Rectal smooth muscle tissue (tissue), 1 donor: ENCODE measurements around the gene PPDPF.
A peak's percentile ranks its signal among the peaks of the same experiment; 100 is the strongest.
"Not testable (repeated sequence)": the region's sequence is repeated elsewhere in the genome, so short reads cannot be mapped to it uniquely, and the experiment has no call there.

Experiments
- H3K27ac ChIP-seq: one replicate; pipeline ENCODE4 v1.7.0; 2013; ENCODE audit warnings: low read depth, low read length, inconsistent platforms
- H3K27me3 ChIP-seq: one replicate; pipeline ENCODE4 v1.7.0; 2013; ENCODE audit warnings: low read length; ENCODE audit not compliant: control insufficient read depth, insufficient read depth
- H3K36me3 ChIP-seq: one replicate; pipeline ENCODE4 v1.7.0; 2013; ENCODE audit warnings: low read length; ENCODE audit not compliant: control insufficient read depth, insufficient read depth
- H3K4me1 ChIP-seq: one replicate; pipeline ENCODE4 v1.7.0; 2013; ENCODE audit warnings: low read length; ENCODE audit not compliant: control insufficient read depth, insufficient read depth
- H3K4me3 ChIP-seq: one replicate; pipeline ENCODE4 v1.7.0; 2013; ENCODE audit warnings: low read length
- H3K9ac ChIP-seq: one replicate; pipeline ENCODE4 v1.7.0; 2013; ENCODE audit warnings: low read length

PPDPF gene

GRCh38 chr20:63507083-63507743, 13.4 kb upstream of the PPDPF start:
- H3K27me3 ChIP-seq = peaks cover 5% of the 10 kb centered on the region
- H3K4me3 ChIP-seq = no peak overlapping the region
- H3K36me3 ChIP-seq = no peaks in the 10 kb centered on the region
- no peak overlapping the region for H3K27ac ChIP-seq
- no peaks in the 10 kb centered on the region for H3K4me1 ChIP-seq
- no peak overlapping the region for H3K9ac ChIP-seq

DNA sequence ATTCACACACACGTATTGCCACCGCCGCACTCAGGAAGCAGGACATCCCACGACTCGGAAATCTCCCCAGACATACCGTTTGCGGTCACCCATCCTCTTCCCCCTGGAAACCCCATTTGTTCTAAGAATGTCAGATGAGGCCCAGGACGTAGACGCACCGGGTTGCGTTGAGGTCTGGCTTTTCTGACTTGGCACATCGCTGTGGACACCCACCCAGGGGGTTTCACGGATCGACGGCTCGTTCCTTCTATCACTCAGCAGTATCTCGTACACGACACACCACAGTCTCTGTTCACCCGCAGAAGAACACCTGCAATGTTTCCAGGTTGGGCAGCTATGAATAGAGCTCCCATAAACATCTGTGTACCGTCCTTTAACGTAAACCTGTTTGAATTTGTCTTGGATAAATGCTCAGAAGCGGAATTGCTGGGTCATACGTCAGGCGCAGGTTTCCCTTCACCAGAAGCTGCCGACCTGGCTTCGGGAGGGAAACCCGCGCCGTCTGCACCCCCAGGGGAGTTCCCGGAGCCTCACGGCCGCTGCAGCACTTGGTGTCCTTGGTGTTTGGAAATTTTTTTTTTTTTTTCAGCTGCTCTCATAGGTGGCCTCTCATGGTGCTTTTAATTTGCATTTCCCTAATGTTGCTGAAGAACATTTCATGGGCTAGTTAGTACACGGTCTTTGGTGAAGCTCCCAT, 12.3 kb upstream of the PPDPF start:
- H3K36me3 ChIP-seq = no peaks in the 10 kb centered on the region
- H3K27ac ChIP-seq = no peak overlapping the region
- no peak overlapping the region for H3K4me3 ChIP-seq
- H3K4me1 ChIP-seq = no peaks in the 10 kb centered on the region
- H3K9ac ChIP-seq = no peak overlapping the region
- H3K27me3 ChIP-seq = no peaks in the 10 kb centered on the region

DNA sequence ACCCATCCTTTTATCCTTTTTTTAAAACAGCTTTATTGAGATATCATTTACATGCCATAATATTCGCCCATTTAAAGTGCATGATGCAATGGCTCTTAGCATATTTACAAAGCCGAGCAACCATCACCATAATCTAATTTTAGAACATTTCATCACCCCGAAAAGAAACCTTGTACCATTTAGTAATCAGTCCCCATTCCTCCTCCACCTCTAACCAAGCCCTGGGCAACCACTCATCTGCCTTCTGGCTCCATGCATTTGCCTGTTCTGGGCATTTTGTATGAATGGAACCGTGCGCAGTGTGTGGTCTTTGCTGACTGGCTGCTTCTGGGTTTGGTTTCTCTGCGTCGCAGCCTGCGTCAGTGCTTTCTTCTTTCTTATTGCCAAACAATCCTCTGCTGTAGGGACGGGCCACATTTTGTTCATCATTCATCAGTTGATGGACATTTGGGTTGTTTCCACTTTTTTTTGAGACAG, 11.4 kb upstream of the PPDPF start:
- Histone ChIP-seq H3K27me3 (no peaks in the 10 kb centered on the region), H3K4me3 (no peak overlapping the region), H3K27ac (no peak overlapping the region), H3K4me1 (no peaks in the 10 kb centered on the region), H3K9ac (no peak overlapping the region), H3K36me3 (no peaks in the 10 kb centered on the region)

GRCh38 chr20:63513207-63513606, 7.4 kb upstream of the PPDPF start:
- no peaks in the 10 kb centered on the region for H3K27me3 ChIP-seq
- H3K27ac ChIP-seq = no peak overlapping the region
- no peaks in the 10 kb centered on the region for H3K4me1 ChIP-seq
- no peaks in the 10 kb centered on the region for H3K36me3 ChIP-seq
- H3K4me3 ChIP-seq = no peak overlapping the region
- H3K9ac ChIP-seq = no peak overlapping the region

DNA sequence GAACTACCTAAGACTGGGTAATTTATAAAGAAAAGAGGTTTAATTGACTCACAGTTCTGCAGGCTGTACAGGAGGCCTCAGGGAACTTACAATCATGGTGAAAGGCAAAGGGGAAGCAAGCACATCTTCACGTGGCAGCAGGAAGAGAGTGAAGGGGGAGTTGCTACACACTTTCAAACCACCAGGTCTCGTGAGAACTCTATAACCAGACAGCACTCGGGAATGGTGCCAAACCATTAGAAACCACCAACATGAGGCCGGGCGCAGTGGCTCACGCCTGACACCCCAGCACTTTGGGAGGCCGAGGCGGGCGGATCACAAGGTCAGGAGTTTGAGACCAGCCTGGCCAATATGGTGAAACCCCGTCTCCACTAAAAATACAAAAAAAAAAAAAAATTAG, 6.0 kb upstream of the PPDPF start:
- not testable (repeated sequence) for H3K27me3 ChIP-seq

GRCh38 chr20:63517376-63518309, 2.9 kb upstream of the PPDPF start:
- no peaks in the 10 kb centered on the region for H3K27me3 ChIP-seq

More for the DNA sequence above, 6.0 kb upstream of the PPDPF start:
- H3K9ac ChIP-seq, H3K27ac ChIP-seq, H3K4me3 ChIP-seq, H3K4me1 ChIP-seq, H3K36me3 ChIP-seq: not testable (repeated sequence)

GRCh38 chr20:63518351-63518861, 2.2 kb upstream of the PPDPF start:
- Histone ChIP-seq H3K27ac (no peak overlapping the region), H3K9ac (no peak overlapping the region), H3K4me3 (no peak overlapping the region), H3K36me3 (peaks cover 5% of the 10 kb centered on the region), H3K4me1 (peaks cover 8% of the 10 kb centered on the region), H3K27me3 (no peaks in the 10 kb centered on the region)

More at GRCh38 chr20:63517376-63518309, 2.9 kb upstream of the PPDPF start:
- no peak overlapping the region for H3K4me3 ChIP-seq
- no peak overlapping the region for H3K9ac ChIP-seq
- H3K4me1 ChIP-seq = peaks cover 8% of the 10 kb centered on the region
- H3K36me3 ChIP-seq = no peaks in the 10 kb centered on the region
- no peak overlapping the region for H3K27ac ChIP-seq

DNA sequence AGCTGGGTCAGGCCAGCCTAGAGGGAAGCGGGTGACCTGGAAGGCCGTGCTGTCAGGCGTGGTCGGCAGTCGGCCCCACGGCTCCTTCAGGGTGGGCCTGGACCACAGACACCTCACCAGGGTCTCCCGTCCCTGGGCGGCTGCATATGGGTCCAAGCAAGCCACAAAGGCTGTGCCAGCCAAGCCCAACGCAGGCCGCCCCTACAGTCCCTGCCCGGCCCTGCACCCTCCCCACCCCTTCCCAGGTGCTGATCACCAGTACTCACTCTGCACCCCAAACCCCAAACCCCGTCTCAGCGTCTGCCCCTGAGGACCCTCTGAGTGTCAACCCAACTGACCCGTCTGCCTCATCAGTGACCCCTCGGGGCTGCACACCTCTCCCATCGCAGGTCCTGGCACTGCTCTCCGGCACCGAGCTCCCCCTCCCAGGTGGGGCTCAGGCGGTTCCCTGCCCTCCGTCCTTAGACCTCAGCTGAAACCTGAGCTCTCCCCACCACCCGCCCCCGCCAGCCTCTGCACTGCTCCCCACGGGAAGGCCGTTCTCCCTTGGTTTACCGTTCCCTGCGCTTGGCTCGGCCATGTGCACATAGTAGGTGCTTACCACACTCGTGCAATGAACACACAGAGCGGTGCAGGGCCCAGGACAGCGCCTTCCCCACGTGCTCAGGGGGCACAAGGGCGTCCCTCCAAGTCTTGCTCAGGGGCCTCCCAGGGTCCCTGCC, 1.5 kb upstream of the PPDPF start:
- Histone ChIP-seq H3K27me3 (no peaks in the 10 kb centered on the region), H3K36me3 (peaks cover 7% of the 10 kb centered on the region), H3K4me3 (peak overlapping the region; percentile 73), H3K9ac (no peak overlapping the region), H3K27ac (no peak overlapping the region), H3K4me1 (peaks cover 8% of the 10 kb centered on the region)

DNA sequence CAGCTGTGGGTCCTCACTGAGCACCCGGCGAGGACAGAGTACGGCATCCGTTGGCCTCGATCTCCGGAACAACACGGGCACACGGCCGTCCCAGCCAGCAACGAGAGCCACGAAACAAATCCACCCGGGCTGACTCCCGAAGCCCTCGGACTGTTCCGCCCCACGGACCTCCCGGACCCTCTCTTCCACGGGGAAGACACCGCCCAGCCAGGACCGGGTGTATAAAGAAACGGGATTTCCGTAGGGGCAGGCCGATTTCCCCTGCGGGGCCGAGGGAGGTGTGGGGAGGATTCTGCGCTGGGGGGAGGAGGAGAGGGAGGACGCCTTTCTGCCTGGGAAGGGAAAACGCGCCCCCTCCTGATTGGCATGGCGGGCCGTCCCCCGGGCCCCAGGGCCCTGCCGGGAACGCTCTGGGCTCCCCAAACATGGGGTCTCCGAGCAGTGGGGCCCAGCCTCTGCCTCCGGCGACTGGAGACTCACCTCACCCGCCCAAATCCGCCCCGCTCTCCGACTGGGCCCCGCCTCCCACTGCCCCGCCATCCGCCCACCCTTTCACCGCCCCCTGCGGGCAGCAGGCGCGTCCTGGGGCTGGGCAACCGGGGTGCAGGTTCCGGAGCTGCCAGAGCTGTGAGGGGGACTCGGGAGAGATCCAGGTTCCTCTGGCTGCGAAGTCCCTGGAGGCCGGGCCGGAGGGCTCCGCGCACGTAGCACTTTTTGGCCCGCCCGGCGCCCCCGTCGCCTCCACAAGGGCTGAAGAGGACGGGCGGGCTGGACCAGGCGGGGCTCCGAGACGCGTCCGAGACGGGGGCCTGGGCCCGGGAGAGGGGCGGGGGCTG, 679 bp upstream of the PPDPF start:
- Histone ChIP-seq H3K27me3 (no peaks in the 10 kb centered on the region), H3K4me1 (peaks cover 8% of the 10 kb centered on the region), H3K9ac (no peak overlapping the region), H3K36me3 (peaks cover 7% of the 10 kb centered on the region), H3K4me3 (peak overlapping the region; percentile 73), H3K27ac (peak overlapping the region; percentile 89)

DNA sequence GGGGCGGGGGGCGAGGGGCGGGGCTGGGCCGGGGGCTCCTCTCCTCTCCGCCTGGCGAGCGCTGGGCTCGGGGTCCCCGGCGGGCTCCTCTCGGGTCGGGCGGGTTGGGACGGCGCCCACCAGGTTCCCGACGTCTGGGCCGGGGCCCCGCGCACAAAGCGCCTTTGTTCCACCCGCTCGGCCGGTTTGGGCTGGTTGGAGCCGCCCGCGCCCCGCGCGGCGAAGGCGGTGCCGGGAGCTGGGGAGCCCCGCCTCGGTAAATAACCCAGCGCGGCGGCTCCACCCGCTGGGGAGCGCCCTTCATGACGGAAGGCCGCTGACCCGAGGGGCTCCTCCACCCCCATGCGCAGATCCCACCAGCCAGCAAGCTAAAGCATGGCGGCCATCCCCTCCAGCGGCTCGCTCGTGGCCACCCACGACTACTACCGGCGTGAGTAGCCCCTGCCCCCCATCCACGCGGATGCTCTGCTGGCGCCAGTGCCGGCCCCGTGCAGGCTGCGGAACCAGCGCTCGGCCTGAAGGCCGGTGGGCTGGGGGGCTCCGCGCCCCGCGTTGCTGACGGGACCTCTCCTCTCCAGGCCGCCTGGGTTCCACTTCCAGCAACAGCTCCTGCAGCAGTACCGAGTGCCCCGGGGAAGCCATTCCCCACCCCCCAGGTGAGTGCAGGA, 503 bp downstream of the PPDPF start:
- H3K4me3 ChIP-seq = peak overlapping the region; percentile 81

DNA sequence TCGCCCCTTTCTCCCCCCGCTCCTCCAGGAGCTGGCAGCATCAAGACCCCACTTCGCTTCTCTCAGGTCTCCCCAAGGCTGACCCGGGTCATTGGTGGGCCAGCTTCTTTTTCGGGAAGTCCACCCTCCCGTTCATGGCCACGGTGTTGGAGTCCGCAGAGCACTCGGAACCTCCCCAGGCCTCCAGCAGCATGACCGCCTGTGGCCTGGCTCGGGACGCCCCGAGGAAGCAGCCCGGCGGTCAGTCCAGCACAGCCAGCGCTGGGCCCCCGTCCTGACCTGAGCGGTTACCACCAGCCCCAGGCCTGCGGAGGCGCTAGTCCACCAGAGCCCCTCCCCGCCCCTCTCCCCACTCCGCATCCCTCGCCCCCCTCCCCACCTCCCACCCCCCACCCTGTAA, 1.0 kb downstream of the PPDPF start:
- peak overlapping the region; percentile 89 for H3K27ac ChIP-seq
- H3K4me3 ChIP-seq = peak overlapping the region; percentile 81
- peaks cover 7% of the 10 kb centered on the region for H3K36me3 ChIP-seq
- H3K9ac ChIP-seq = peak overlapping the region; percentile 91
- peaks cover 8% of the 10 kb centered on the region for H3K4me1 ChIP-seq
- no peaks in the 10 kb centered on the region for H3K27me3 ChIP-seq

More for the DNA sequence above, 503 bp downstream of the PPDPF start:
- peak overlapping the region; percentile 89 for H3K27ac ChIP-seq
- no peaks in the 10 kb centered on the region for H3K27me3 ChIP-seq
- peaks cover 7% of the 10 kb centered on the region for H3K36me3 ChIP-seq
- peaks cover 8% of the 10 kb centered on the region for H3K4me1 ChIP-seq
- peak overlapping the region; percentile 91 for H3K9ac ChIP-seq
